Stomach smooth muscle (tissue), 2 donors: ENCODE data around the gene DNM1.

Source experiments
- H3K27ac ChIP-seq: one replicate; pipeline ENCODE4 v1.7.0; 2013; ENCODE audit warnings: mild to moderate bottlenecking, low read length, inconsistent platforms
- H3K27me3 ChIP-seq, 2 donors: one replicate each; pipeline ENCODE4 v1.7.0; 2013; ENCODE audit warnings: low read length in 2 of 2; ENCODE audit not compliant: insufficient read depth in 2 of 2, control insufficient read depth in 1 of 2
- H3K36me3 ChIP-seq, 2 donors: one replicate each; pipeline ENCODE4 v1.7.0; 2013; ENCODE audit warnings: low read length in 2 of 2; ENCODE audit not compliant: control insufficient read depth in 2 of 2, insufficient read depth in 2 of 2
- H3K4me1 ChIP-seq: one replicate; pipeline ENCODE4 v1.7.0; 2013; ENCODE audit warnings: low read length; ENCODE audit not compliant: control insufficient read depth, insufficient read depth
- H3K4me3 ChIP-seq, 2 donors: one replicate each; pipeline ENCODE4 v1.7.0; 2013; ENCODE audit warnings: low read length in 2 of 2
- H3K9ac ChIP-seq, 2 donors: one replicate each; pipeline ENCODE4 v1.7.0; 2013; ENCODE audit warnings: low read length in 2 of 2, mild to moderate bottlenecking in 1 of 2
- H3K9me3 ChIP-seq, 2 donors: one replicate each; pipeline ENCODE4 v1.7.0; 2013; ENCODE audit warnings: low read length in 2 of 2; ENCODE audit not compliant: control insufficient read depth in 2 of 2
- donor health status: healthy.
- donor health status: Pancreatic carcinoma.

DNM1 gene

DNA sequence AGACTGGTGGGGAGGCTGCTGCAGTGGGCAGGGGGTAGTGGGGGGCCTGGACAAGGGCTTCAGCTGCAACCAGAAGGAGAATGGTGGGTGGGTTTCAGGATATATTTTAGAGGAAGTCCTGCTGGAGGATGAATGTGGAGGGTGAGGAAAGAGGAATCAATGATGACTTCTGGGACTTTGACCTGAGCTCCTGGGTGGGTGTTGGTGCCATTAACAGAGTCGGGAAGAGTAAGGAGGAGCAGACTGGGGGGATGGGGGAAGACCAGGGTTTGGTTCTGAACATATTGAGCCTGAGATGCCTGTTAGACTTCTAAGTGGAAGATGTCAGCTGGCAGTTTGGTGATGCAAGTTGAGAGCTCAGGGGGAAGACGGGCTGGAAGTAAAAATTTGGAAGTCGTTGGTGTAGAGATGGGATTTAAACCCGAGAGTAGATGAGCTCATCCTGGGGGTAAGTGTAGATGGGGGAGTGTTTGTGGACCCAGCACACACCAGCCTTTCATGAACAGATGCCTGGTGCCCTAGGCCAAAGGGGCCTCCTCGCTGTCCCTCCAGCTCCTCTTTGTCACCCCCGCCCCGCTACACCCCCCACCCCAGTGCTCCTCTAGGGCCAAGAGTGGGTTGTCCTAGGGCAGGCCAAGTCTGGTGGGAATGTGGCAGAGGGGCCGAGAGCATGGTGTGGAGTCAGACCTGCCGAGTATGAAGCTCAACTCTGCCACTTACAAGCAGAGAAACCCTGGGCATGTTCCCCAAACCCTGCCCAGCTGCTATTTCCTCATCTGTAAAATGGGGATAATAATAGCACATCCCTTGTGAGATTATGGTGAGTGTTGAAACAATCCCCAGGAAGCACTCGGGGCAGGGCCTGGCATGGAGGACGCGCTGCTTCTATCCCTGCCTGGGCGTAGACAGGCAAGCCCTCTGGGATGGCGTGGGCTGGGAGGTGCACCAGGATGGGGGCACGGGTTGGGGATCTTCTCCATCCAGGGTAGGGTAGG is 4.0 kb downstream of the DNM1 start:
- H3K4me1 ChIP-seq, result peaks cover 12% of the 10 kb centered on the region
- H3K9ac ChIP-seq, result no peak overlapping the region
- H3K27ac ChIP-seq, result no peak overlapping the region
- no peaks in the 10 kb centered on the region for H3K36me3 ChIP-seq
- H3K9me3 ChIP-seq, result no peaks in the 10 kb centered on the region
- no peak overlapping the region for H3K4me3 ChIP-seq
- H3K27me3 ChIP-seq, result peaks cover 7 to 9% of the 10 kb centered on the region in 2 donors

DNA sequence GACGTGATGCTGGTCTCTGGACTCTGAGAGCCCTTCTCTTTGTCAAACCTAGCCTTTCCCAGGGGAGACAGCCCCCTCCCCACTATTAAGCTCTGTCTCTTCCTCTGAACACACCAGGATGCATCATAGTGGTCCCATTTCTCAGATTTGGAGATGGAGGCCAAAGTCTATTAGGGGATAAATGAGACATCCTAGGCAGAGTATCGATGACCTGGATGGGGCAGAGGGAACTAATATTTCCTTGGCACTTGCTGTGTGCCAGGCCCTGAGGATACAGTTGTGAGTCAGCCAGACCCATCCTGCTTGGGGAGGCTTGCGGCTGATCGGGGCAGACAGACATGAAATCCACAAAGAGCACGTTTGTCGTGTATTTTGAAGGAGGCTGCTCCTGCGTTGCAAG is 5.2 kb downstream of the DNM1 start:
- no peak overlapping the region for H3K27ac ChIP-seq
- peaks cover 11% of the 10 kb centered on the region for H3K4me1 ChIP-seq
- no peak overlapping the region for H3K9ac ChIP-seq
- H3K27me3 ChIP-seq, result peaks cover 7 to 9% of the 10 kb centered on the region in 2 donors
- H3K36me3 ChIP-seq, result no peaks in the 10 kb centered on the region
- H3K4me3 ChIP-seq, result no peak overlapping the region
- H3K9me3 ChIP-seq, result no peaks in the 10 kb centered on the region

DNA sequence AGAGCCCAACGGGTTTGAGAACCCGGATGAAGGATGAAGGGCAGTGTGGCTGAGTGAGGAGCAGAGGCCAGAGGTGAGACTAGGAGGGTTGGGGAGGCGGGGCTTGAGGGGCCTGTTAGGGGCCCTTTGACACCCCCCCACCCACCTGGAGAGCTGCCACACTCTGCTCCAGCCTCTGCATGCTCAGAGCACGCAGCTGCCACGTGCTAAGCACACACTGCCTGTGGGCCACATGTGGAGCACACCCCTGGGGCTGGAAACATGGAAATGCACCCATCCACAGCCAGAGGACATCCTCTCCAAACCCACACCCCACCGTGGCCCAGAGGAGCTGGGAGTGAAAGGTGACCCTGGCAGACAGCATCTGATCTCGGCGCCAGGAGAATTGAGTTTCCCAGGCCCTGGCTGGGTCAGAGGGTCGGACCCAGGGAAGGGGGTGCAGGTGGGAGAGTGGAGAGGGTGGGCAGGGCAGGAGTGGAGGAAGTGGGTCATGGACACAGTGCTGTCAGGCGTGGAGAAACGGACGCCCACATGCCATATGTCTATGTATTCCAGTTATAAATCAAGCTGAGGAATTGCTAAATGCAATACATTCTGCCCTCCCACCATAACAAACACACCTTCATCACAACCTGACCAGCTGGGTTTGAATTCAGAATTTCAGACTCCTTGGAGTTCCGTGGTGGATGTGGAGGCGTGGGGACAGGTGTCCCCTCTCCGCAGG is 5.9 kb downstream of the DNM1 start:
- Histone ChIP-seq H3K4me1 (peaks cover 3% of the 10 kb centered on the region), H3K4me3 (no peak overlapping the region), H3K36me3 (no peaks in the 10 kb centered on the region), H3K27me3 (peaks cover 7 to 8% of the 10 kb centered on the region in 2 donors), H3K9me3 (no peaks in the 10 kb centered on the region), H3K27ac (no peak overlapping the region), H3K9ac (no peak overlapping the region)

DNA sequence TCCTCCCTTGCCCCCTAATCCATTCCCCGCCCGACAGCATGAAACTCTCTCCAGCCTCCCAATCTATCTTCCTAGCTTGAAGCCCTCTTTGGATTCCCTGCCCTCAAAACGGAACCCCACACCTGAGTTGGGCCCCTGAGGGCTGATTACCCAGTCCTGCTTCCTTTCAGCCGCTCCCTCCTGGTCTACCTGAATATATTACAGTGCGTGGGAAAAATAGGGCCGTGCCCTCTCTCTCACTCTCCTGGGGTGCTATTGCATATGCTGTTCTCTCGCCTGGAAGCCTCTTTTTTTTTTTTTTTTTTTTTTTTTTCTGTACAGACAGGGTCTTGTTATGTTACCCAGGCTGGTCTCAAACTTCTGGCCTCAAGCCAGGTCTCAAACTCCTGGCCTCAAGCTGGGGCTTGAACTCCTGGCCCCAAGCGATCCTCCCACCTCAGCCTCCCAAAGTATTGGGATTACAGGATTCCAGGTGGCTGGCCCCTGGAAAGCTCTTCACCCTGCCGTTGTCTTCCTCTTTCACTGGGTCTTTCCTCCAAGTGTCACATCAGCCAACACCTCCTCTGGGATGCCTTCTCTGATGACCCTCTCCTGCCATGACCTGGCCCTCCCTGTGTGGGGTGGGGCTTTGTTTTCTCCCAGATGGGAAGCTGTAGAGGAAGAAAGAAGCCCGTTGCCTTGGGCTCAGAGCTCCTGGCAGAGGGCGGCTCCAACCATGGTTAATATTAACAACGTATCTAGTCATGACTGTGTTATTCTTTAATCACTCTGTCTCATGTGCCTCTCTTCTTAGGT is 8.2 kb downstream of the DNM1 start:
- Histone ChIP-seq H3K36me3 (no peaks in the 10 kb centered on the region), H3K27ac (no peak overlapping the region), H3K4me3 (no peak overlapping the region)

DNA sequence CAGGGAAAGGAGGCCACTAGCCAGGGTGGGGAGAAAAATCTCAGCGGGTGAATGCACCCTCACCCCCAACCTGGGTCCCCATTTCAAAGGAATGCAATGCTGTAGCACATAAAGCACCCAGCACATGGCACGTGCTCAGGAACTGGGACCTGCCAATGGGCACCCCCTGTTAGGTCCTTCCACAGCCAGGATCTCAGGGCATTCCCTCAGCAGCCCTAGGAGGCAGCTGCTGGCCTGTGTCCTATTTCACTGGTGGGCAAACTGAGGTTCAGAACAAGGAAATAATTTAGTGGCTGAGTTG is 8.8 kb downstream of the DNM1 start:
- Histone ChIP-seq H3K9ac (no peak overlapping the region), H3K27ac (no peak overlapping the region), H3K4me1 (peaks cover 13% of the 10 kb centered on the region), H3K27me3 (no peaks in the 10 kb centered on the region), H3K9me3 (no peaks in the 10 kb centered on the region), H3K4me3 (no peak overlapping the region), H3K36me3 (no peaks in the 10 kb centered on the region)

More for the DNA sequence above, 8.2 kb downstream of the DNM1 start:
- Histone ChIP-seq H3K27me3 (no peaks in the 10 kb centered on the region), H3K9ac (no peak overlapping the region), H3K9me3 (no peaks in the 10 kb centered on the region), H3K4me1 (peaks cover 8% of the 10 kb centered on the region)

DNA sequence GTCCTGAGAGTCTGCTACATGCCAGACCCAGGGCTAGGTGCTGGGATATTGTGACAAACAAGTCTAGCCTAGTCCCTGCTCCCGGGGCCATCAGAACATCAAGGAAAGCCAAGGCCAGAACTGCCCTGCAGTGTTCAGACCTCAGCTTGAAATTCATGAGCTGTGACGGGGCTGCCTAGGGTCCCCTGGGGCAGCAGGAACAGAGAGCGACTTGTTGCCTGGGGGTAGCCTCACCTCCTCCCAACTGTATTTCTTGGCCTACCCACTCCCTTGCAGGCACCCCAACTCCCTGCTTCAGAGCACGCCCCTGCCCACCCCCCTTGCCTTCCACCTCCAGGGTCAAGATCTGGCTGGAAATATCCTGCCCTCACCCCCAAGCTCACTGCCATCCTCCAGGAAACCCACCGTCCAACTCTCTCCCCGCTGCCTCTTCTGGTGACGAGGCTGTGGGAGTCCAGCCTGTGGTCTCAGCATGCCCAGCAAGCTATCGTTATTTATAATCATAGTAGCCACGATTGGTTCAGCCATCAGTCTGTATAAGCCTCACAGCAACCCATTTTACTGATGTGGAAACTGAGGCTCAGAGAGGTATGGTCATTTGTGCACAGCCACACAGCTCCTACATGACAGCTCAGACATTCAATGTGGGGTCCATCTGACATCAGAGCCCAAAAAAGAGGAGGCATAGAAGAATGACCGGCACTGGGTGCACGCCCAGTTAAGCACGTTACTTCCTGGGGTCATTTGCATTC is 10.7 kb downstream of the DNM1 start:
- Histone ChIP-seq H3K36me3 (no peaks in the 10 kb centered on the region), H3K4me1 (peaks cover 21% of the 10 kb centered on the region), H3K27ac (no peak overlapping the region), H3K4me3 (no peak overlapping the region), H3K9me3 (no peaks in the 10 kb centered on the region), H3K27me3 (no peaks in the 10 kb centered on the region), H3K9ac (no peak overlapping the region)

DNA sequence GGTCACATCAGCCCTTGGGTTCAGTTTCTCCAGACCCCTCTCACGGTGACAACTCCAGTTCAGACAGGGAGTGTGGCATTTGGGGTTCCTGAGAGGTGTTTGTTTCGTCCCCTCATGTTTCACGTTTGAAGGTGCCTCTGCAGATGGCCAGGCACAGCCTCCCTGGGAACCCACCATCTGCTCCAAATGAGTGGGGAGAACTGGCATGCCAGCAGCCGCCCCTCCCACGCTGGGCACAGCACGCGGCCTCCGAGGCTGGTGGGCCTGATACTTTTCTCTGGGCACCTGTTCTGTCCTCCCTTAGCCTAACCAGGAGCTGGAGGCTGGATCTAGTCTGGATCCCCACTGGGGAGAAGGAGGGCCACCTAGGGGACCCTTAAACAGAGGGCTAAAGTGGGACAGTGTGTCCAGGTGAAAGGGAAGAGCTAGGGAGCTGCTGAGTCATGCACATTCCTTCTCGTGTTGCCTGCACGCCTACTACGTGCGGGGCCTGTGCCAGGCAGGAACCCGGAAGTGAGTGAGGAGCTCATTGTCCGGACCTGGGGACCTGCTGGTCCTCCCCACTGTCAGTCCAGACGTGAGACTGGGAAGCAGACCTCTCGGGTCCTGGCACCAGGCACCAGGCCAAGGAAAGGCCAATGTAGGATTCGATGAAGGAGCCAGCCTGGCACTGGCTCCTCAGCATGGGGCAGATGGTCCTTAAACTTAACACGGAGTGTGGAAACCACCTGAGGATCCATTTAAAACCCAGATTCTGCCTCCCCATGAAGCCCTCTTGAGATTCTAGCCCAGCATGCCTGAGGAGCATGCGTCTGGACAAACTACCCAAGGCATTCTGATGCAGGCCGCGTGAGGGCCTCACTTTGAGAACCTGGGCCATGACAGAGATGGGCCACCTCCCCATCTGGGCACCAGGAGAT is 11.7 kb downstream of the DNM1 start:
- H3K9ac ChIP-seq, result no peak overlapping the region
- H3K27ac ChIP-seq, result peak overlapping the region; percentile 31
- H3K9me3 ChIP-seq, result no peaks in the 10 kb centered on the region
- H3K27me3 ChIP-seq, result no peaks in the 10 kb centered on the region
- H3K4me3 ChIP-seq, result peak overlapping the region in 1 of 2 donors; percentile 8
- peaks cover 25% of the 10 kb centered on the region for H3K4me1 ChIP-seq
- H3K36me3 ChIP-seq, result no peaks in the 10 kb centered on the region

DNA sequence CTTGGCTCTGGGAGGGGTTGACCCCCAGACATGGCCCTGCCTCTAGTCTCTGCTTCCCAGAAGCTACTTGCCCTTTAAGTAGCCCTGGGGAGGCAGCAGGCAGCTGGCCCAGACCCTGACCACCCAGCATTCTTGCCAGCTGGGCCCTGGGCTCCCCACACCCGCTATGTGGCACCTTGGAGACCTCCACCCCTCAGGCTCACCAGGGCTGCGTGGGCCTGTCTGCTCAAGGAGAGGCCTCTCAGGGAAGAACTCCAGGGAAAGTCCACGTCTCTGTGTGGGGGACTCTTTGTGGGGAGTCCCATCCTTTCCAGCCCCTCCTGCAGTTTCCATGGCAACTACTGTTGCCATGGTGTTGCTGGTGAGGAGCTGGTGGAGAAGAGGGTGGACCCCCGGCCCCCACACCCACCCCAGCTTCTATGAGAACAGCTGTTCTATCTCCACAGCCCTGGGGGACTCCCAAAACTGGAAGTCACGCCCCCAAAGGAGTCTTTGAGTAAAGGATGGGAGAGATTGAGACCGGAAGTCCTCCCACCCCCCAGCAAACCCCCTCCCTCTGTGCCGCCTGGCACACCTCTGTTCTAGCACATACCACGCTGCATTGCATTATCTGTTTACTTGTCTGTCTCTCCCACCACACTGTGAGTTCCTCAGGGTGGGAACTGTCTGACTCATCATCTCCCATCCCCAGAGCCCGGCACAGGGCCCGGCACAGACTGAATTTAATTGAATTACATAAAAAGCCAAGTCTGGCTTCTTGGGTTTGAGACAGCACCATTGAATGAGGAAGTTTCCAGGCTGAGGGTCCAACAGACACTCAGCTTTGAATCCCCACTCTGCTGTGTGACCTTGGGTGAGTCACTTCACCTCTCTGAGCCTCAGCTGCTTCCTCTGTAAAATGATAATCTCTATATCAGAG is 12.6 kb downstream of the DNM1 start:
- H3K9ac ChIP-seq, result no peak overlapping the region
- peak overlapping the region in 1 of 2 donors; percentile 8 for H3K4me3 ChIP-seq
- H3K27me3 ChIP-seq, result no peaks in the 10 kb centered on the region
- H3K9me3 ChIP-seq, result no peaks in the 10 kb centered on the region
- peaks cover 25% of the 10 kb centered on the region for H3K4me1 ChIP-seq
- no peaks in the 10 kb centered on the region for H3K36me3 ChIP-seq
- peak overlapping the region; percentile 31 for H3K27ac ChIP-seq
